Ascending aorta (tissue), 2 donors: ENCODE data around the gene RAB8B. TPM values are rescaled to one million over a fixed set of nuclear protein-coding genes. Genes with fewer than 3 reads are reported as not detected.

Source experiments
- DNase-seq, 2 donors: peaks; one replicate each; pipeline ENCODE4 v3.0.0-alpha.2; 2019; ENCODE audit warnings: low spot score in 2 of 2
- H3K27ac ChIP-seq, 2 donors: fragments of 200-600 bp; sonication (generic); one replicate each; pipeline ENCODE4 v1.5.1; 2016 to 2017; ENCODE audit warnings: mild to moderate bottlenecking in 1 of 2
- H3K27me3 ChIP-seq: fragments of 200-600 bp; sonication (generic); one replicate; pipeline ENCODE4 v1.5.1; 2017
- H3K36me3 ChIP-seq, 2 donors: fragments of 200-600 bp; sonication (generic); one replicate each; pipeline ENCODE4 v1.5.1; 2016
- H3K4me1 ChIP-seq, 2 donors: fragments of 200-600 bp; sonication (generic); one replicate each; pipeline ENCODE4 v1.5.1; 2016 to 2017; ENCODE audit warnings: mild to moderate bottlenecking in 1 of 2
- H3K4me3 ChIP-seq, 2 donors: fragments of 200-600 bp; sonication (generic); one replicate each; pipeline ENCODE4 v1.5.1; 2016 to 2017; ENCODE audit warnings: mild to moderate bottlenecking in 1 of 2
- H3K9me3 ChIP-seq, 2 donors: fragments of 200-600 bp; sonication (generic); one replicate each; pipeline ENCODE4 v1.5.1; 2016
- intact Hi-C: fragments of 100-400 bp; cut with DNase I; formaldehyde crosslinking; loops from one replicate; pipeline ENCODE4 v1.15.1; 2023
- total RNA-seq: library from RNA; depleted of rRNA; stranded (reverse); fragments of >200 nt; gene quantifications from one replicate; pipeline ENCODE4 v1.1.0, GENCODE V29; 2016
- TF ChIP-seq, protein P1 (sequence below), 3 experiments: fragments of 200-600 bp in 2 of 3; fragments of 450-650 bp in 1 of 3; sonication (generic) in 2 of 3; IDR thresholded peaks; one replicate each; pipeline ENCODE4 v1.5.1; 2016 to 2019; ENCODE audit warnings: antibody characterized with exemption in 3 of 3, mild to moderate bottlenecking in 1 of 3, moderate library complexity in 1 of 3

The RAB8B gene
- total RNA-seq, 1 donor from 2014 or later, result 25.1 TPM

DNA sequence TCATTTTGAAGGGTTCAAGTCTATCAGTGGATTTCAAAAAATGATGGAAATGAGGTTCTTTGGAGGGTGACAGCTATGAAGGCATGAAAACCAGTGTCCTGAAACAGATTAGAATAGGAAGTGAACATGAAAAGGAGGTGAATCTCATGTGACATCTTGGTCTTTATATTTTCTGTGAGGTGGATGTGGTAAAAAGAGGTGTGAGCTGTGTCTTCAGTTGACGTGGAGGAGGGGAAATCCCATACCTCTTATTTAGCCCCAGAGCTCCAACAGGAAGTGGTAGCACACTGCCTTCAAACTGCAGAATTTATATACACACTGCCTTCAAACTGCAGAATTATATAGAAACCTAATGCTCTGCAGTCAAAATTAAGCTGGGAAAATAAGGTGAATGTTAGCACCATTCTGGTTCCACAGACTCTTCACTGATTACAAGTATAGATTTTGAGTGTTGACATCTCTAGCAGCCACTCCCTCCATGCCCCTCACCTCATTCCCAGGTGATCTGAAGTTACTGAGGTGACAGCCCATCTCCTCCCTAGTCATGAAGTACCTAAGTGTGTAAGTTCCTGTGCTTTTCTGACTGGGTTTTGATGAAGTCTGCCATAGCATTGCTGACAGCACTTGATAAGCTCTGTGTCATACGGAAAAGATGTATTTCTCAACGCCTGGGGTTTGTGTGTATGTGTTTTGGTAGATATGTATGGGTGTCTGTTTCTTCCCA, 2.7 kb downstream of the RAB8B start:
- H3K9me3 ChIP-seq, result no peaks in the 10 kb centered on the region
- peak overlapping the region in 1 of 2 donors; percentile 96 for H3K4me3 ChIP-seq
- H3K36me3 ChIP-seq, result no peaks in the 10 kb centered on the region
- no peaks in the 10 kb centered on the region for H3K27me3 ChIP-seq
- H3K27ac ChIP-seq, result no peak overlapping the region
- intact Hi-C loops, result loop anchor here (2.0 kb wide), 1 partner anchor 51 kb away; no protein-coding TSS in a partner anchor
- no peak for DNase-seq
- TF ChIP-seq, protein P1, sequence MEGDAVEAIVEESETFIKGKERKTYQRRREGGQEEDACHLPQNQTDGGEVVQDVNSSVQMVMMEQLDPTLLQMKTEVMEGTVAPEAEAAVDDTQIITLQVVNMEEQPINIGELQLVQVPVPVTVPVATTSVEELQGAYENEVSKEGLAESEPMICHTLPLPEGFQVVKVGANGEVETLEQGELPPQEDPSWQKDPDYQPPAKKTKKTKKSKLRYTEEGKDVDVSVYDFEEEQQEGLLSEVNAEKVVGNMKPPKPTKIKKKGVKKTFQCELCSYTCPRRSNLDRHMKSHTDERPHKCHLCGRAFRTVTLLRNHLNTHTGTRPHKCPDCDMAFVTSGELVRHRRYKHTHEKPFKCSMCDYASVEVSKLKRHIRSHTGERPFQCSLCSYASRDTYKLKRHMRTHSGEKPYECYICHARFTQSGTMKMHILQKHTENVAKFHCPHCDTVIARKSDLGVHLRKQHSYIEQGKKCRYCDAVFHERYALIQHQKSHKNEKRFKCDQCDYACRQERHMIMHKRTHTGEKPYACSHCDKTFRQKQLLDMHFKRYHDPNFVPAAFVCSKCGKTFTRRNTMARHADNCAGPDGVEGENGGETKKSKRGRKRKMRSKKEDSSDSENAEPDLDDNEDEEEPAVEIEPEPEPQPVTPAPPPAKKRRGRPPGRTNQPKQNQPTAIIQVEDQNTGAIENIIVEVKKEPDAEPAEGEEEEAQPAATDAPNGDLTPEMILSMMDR (IDR thresholded peaks at IDR 0.05), result no peak
- H3K4me1 ChIP-seq, result peaks cover 7 to 37% of the 10 kb centered on the region in 2 donors

DNA sequence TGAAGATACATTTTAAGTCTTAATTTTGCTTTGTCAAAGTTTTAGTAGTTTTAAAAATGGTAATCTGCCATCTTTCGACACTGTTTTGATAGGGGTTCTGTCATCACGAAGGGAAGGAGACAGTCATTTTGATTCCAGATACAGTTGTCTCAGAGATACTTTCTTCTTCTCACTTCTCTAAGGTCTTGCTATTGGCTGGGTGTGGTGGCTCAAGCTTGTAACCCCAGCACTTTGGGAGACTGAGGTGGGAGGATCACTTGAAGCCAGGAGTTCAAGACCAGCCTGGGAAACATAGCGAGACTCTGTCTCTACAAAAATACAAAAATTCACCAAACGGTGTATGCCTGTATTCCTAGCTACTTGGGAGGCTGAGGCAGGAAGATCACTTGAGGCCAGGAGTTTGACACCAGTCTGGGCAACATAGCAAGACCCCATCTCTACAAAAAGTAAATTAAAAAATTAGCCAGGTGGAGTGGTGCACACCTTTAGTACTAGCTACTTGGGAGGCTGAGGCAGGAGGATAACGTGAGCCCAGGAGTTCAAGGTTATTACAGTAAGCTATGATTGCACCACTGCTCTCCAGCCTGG, 3.3 kb downstream of the RAB8B start:
- Histone ChIP-seq H3K4me1 (peaks cover 7 to 41% of the 10 kb centered on the region in 2 donors), H3K4me3 (no peak overlapping the region)
- no peak for DNase-seq

DNA sequence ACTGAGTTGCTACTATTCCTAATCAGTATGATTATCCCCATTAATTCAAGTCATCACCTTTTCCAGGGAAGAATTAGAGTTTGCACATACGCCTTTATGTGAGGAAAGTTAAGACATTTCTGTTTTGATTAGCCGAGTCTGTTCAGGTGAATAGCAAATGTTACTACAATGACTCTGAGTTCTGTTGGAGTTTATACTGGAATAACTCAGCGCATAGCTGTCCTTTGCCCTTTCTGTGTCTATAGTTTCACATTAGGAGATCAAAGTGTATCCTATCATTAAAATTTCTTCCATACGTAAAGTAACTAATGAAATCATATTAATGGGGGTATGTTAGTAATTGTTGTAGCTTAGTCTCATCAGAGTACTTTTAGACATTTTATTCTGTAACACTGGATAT, 4.9 kb downstream of the RAB8B start:
- Histone ChIP-seq H3K36me3 (peaks cover 0 to 3% of the 10 kb centered on the region in 2 donors), H3K4me1 (peaks cover 7 to 41% of the 10 kb centered on the region in 2 donors), H3K27ac (peak overlapping the region; percentile 24 to 47), H3K4me3 (peak overlapping the region in 1 of 2 donors; percentile 23), H3K9me3 (no peaks in the 10 kb centered on the region), H3K27me3 (no peaks in the 10 kb centered on the region)
- intact Hi-C loops, result no loop called here
- TF ChIP-seq, protein P1 (IDR thresholded peaks at IDR 0.05), result no peak
- DNase-seq, result no peak

More for the DNA sequence above, 3.3 kb downstream of the RAB8B start:
- Histone ChIP-seq H3K27me3 (no peaks in the 10 kb centered on the region), H3K36me3 (peaks cover 0 to 1% of the 10 kb centered on the region in 2 donors), H3K27ac (no peak overlapping the region), H3K9me3 (no peaks in the 10 kb centered on the region)
- intact Hi-C loops, result no loop called here
- TF ChIP-seq, protein P1 (IDR thresholded peaks at IDR 0.05), result no peak

DNA sequence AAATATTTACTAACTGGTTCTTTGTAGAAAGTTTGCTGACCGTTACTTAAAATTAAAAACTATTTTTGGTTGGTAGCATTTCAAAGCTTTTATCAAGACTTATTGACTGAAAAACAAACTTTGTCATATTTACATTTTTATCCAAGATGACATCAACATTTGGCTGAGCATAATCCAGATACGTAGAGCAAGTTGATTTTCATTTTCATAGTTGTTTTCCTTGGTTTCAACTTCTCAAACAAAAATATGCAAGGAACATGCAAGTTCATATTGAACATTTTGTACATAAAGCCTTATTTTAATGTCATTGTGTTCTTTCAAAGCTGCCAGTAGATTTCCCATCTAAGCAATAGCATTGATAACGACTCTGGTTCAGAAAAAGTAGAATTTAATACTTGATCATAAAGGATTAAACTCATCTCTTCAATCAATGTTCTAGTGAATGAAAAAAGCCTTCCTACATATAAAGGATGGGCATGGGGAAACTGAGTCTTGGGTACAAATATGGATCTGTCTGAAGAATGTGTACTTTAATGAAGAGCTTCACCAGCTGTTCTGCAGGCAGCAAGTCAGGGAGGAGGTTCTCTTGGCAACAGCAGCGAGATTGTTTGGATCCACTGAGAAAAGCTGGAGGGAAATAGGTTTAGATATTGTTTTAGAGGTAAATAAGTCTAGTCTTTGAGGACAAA, 5.6 kb downstream of the RAB8B start:
- Histone ChIP-seq H3K4me3 (peak overlapping the region in 1 of 2 donors; percentile 23), H3K27ac (peak overlapping the region in 1 of 2 donors; percentile 47), H3K27me3 (no peaks in the 10 kb centered on the region), H3K4me1 (peaks cover 7 to 41% of the 10 kb centered on the region in 2 donors), H3K9me3 (no peaks in the 10 kb centered on the region), H3K36me3 (peaks cover 0 to 3% of the 10 kb centered on the region in 2 donors)
- intact Hi-C loops, result no loop called here
- no peak for DNase-seq
- TF ChIP-seq, protein P1 (IDR thresholded peaks at IDR 0.05), result no peak

DNA sequence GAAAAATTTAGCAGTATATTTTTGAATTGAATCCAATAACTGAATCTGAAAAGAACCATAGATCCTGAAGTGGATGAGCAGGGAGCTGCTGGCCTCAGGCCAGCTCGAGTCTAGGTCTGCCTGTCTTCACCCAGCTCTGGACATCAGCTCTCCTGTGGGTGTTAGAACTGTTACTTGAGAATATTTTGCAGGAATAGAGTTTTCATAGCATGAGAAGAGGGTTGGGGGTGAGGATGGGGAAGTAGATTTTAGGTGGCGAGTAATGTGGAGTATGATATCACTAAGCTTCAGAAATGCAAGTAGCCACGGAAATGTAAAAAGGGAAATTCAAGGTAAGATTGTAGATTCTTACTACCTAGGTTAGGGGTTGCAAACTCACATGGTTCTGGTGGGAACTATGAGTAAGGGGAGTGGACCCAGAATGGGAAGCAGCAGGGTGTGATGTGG, 6.2 kb downstream of the RAB8B start:
- Histone ChIP-seq H3K27me3 (no peaks in the 10 kb centered on the region), H3K4me1 (peaks cover 7 to 41% of the 10 kb centered on the region in 2 donors), H3K27ac (peak overlapping the region in 1 of 2 donors; percentile 47), H3K36me3 (peaks cover 0 to 3% of the 10 kb centered on the region in 2 donors), H3K4me3 (no peak overlapping the region), H3K9me3 (no peaks in the 10 kb centered on the region)
- intact Hi-C loops, result no loop called here
- TF ChIP-seq, protein P1 (IDR thresholded peaks at IDR 0.05), result no peak
- no peak for DNase-seq
